Stomach (tissue), 9 donors: Measurements from ENCODE around the gene IGSF9B. TPM values are rescaled to one million over a fixed set of nuclear protein-coding genes. Genes with fewer than 3 reads are reported as not detected.

Source experiments
- DNase-seq, 2 donors: peaks; one replicate each; pipeline versions ENCODE4 v3.0.0 to v3.0.0-alpha.2; 2013 to 2019
- H3K27ac ChIP-seq, 5 donors: fragments of 200-600 bp in 4 of 5; sonication (generic) in 4 of 5; one replicate each; pipeline ENCODE4 v1.5.1; 2013 to 2019; ENCODE audit warnings: mild to moderate bottlenecking in 1 of 5, moderate library complexity in 1 of 5
- H3K27me3 ChIP-seq, 3 donors: fragments of 200-600 bp; sonication (generic); one replicate each; pipeline ENCODE4 v1.5.1; 2017 to 2019; ENCODE audit warnings: mixed run types in 1 of 3
- H3K36me3 ChIP-seq, 4 donors: fragments of 200-600 bp; sonication (generic); 1 replicate in 3 of 4; 2 replicates in 1 of 4; pipeline ENCODE4 v1.5.1; 2016 to 2019
- H3K4me1 ChIP-seq, 4 donors: fragments of 200-600 bp; sonication (generic); one replicate each; pipeline ENCODE4 v1.5.1; 2016 to 2019
- H3K4me3 ChIP-seq, 4 donors: fragments of 200-600 bp; sonication (generic) in 3 of 4; one replicate each; pipeline ENCODE4 v1.5.1; 2016 to 2019; ENCODE audit warnings: mild to moderate bottlenecking in 1 of 4
- H3K9me3 ChIP-seq, 4 donors: fragments of 200-600 bp; sonication (generic); one replicate each; pipeline ENCODE4 v1.5.1; 2016 to 2019
- EP300 ChIP-seq: sonication (generic); formaldehyde crosslinking; IDR thresholded peaks from one replicate; pipeline ENCODE4 v1.6.1; 2017; ENCODE audit warnings: antibody characterized with exemption
- POLR2A ChIP-seq, 4 donors: fragments of 450-650 bp; IDR thresholded peaks; one replicate each; pipeline ENCODE4 v1.6.1; 2016; ENCODE audit warnings: antibody characterized with exemption in 4 of 4, control low read depth in 2 of 4, mild to moderate bottlenecking in 1 of 4, moderate library complexity in 1 of 4
- POLR2AphosphoS5 ChIP-seq, 3 donors: sonication (generic); formaldehyde crosslinking; IDR thresholded peaks; one replicate each; pipeline ENCODE4 v1.6.1; 2016; ENCODE audit warnings: antibody characterized with exemption in 3 of 3
- WGBS, 5 donors: extraction: QIAGEN DNeasy Blood & Tissue Kit in 3 of 5; methylation state at CpG; one replicate each; pipeline versions ENCODE4 v1.1.5 to v1.1.7; 2013 to 2018; 5-methylcytosine and 5-hydroxymethylcytosine counted together
- intact Hi-C: fragments of 100-400 bp; cut with DNase I; formaldehyde crosslinking; loops from one replicate; pipeline ENCODE4 v1.15.1; 2023; ENCODE audit warnings: low total_unique reads
- polyA plus RNA-seq, 3 donors: library from polyadenylated mRNA; stranded (reverse); fragments of 200-250 nt; gene quantifications; one replicate each; pipeline ENCODE4 v1.2.3, GENCODE V29; 2013
- total RNA-seq, 5 donors: library from RNA; depleted of rRNA; stranded (reverse); fragments of >200 nt; gene quantifications; one replicate each; pipeline versions ENCODE4 v1.1.0 to v1.2.3, GENCODE V29; 2014 to 2016
- TF ChIP-seq, protein P1 (sequence below), 7 experiments: fragments of 450-650 bp in 4 of 7; fragments of 200-600 bp in 3 of 7; sonication (generic) in 3 of 7; IDR thresholded peaks; one replicate each; pipeline ENCODE4 v1.5.1; 2016 to 2019; ENCODE audit warnings: antibody characterized with exemption in 7 of 7, control low read depth in 2 of 7, mild to moderate bottlenecking in 1 of 7
- donor health status: healthy with polysubstance abuse.
- donor health status: Bipolar disorder and iron deficiency.
- donor health status: healthy.

The IGSF9B gene
- total and polyA plus RNA-seq, 8 donors, result 0.44 to 22.3 (median 4.6) TPM; not detected in 1

DNA sequence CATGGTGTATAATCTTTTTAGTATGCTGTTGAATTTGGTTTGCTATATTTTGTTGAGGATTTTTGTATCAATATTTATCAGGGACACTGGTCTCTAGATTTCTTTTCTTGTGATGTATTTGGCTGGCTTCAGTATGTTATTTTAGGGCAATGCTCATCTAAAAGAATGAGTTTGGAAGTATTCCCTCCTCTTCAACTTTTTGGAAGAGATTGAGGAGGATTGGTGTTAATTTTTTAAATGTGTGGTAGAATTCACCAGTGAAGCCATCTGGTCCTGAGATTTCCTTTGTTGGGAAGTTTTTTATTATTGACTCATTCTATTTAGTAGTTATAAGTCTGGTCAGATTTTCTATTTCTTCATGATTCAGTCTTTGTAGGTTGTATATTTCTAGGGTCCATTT, 89.3 kb downstream of the IGSF9B start:
- Histone ChIP-seq H3K4me1 (no peaks in the 10 kb centered on the region), H3K36me3 (no peaks in the 10 kb centered on the region), H3K27ac (no peak overlapping the region), H3K4me3 (no peak overlapping the region), H3K9me3 (no peaks in the 10 kb centered on the region), H3K27me3 (peaks cover 0 to 10% (median 0%) of the 10 kb centered on the region in 3 donors)
- TF ChIP-seq POLR2A (IDR thresholded peaks at IDR 0.05) (no peak), POLR2AphosphoS5 (IDR thresholded peaks at IDR 0.05) (no peak)
- TF ChIP-seq, protein P1, sequence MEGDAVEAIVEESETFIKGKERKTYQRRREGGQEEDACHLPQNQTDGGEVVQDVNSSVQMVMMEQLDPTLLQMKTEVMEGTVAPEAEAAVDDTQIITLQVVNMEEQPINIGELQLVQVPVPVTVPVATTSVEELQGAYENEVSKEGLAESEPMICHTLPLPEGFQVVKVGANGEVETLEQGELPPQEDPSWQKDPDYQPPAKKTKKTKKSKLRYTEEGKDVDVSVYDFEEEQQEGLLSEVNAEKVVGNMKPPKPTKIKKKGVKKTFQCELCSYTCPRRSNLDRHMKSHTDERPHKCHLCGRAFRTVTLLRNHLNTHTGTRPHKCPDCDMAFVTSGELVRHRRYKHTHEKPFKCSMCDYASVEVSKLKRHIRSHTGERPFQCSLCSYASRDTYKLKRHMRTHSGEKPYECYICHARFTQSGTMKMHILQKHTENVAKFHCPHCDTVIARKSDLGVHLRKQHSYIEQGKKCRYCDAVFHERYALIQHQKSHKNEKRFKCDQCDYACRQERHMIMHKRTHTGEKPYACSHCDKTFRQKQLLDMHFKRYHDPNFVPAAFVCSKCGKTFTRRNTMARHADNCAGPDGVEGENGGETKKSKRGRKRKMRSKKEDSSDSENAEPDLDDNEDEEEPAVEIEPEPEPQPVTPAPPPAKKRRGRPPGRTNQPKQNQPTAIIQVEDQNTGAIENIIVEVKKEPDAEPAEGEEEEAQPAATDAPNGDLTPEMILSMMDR (IDR thresholded peaks at IDR 0.05), result no peak
- DNase-seq, result no peak
- intact Hi-C loops, result no loop called here

DNA sequence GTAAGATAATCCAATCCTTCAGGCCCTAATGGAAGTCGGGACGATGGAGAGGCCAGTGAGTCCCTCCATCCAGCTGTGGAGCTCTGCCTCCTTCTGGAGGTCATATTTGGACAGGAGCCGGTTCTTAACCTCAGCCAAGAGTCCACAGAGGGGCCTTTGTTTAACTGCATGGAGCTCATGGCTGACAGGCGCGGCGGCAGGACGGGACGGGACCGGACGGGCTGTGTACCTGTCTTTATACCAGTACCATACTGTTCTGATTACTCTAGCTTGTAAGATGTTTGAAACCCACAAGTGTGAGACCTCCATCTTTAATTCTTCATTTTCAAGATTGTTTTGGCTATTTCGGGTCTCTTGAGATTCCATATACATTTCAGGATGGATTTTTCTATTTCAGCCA, 91.3 kb downstream of the IGSF9B start:
- H3K4me3 ChIP-seq, result no peak overlapping the region
- no peak overlapping the region for H3K27ac ChIP-seq
- TF ChIP-seq POLR2A (IDR thresholded peaks at IDR 0.05) (no peak), EP300 (no peak), POLR2AphosphoS5 (IDR thresholded peaks at IDR 0.05) (no peak)
- TF ChIP-seq, protein P1 (IDR thresholded peaks at IDR 0.05), result no peak
- no peak for DNase-seq
- peaks cover 0 to 10% (median 0%) of the 10 kb centered on the region in 3 donors for H3K27me3 ChIP-seq
- H3K36me3 ChIP-seq, result no peaks in the 10 kb centered on the region
- intact Hi-C loops, result no loop called here
- no peaks in the 10 kb centered on the region for H3K9me3 ChIP-seq
- H3K4me1 ChIP-seq, result no peaks in the 10 kb centered on the region
- WGBS, 5 donors, result 89 to 95% (median 93%) methylated on average over 8 to 11 of the region's 11 CpGs

- WGBS, 5 donors, result 92 to 95% (median 95%) methylated on average over 13 to 26 of the region's 26 CpGs
- no peaks in the 10 kb centered on the region for H3K36me3 ChIP-seq
- H3K4me3 ChIP-seq, result no peak overlapping the region
- TF ChIP-seq EP300 (no peak), POLR2AphosphoS5 (IDR thresholded peaks at IDR 0.05) (no peak), POLR2A (IDR thresholded peaks at IDR 0.05) (no peak)
- TF ChIP-seq, protein P1 (IDR thresholded peaks at IDR 0.05), result no peak
- H3K27me3 ChIP-seq, result peaks cover 0 to 10% (median 0%) of the 10 kb centered on the region in 3 donors
- no peak for DNase-seq
- no peaks in the 10 kb centered on the region for H3K9me3 ChIP-seq
- no peak overlapping the region for H3K27ac ChIP-seq
- intact Hi-C loops, result no loop called here
- no peaks in the 10 kb centered on the region for H3K4me1 ChIP-seq
Measured at GRCh38 chr11:133864756-133865155, 92.0 kb downstream of the IGSF9B start.

GRCh38 chr11:133860151-133860550, 96.6 kb downstream of the IGSF9B start:
- DNase-seq, result no peak
- 72 to 82% (median 79%) methylated on average over 6 of the region's 6 CpGs for WGBS, 5 donors
- TF ChIP-seq EP300, result no peak
- TF ChIP-seq, protein P1 (IDR thresholded peaks at IDR 0.05), result no peak
- TF ChIP-seq POLR2AphosphoS5 (IDR thresholded peaks at IDR 0.05), result no peak
- no peak for TF ChIP-seq POLR2A (IDR thresholded peaks at IDR 0.05)
- Histone ChIP-seq H3K9me3 (no peaks in the 10 kb centered on the region), H3K27me3 (peaks cover 0 to 10% (median 0%) of the 10 kb centered on the region in 3 donors), H3K36me3 (no peaks in the 10 kb centered on the region), H3K4me1 (no peaks in the 10 kb centered on the region), H3K27ac (no peak overlapping the region), H3K4me3 (no peak overlapping the region)
- intact Hi-C loops, result no loop called here

Other genes starting within 250 kb of the IGSF9B start
- not detected for gene SPATA19, start 111.5 kb downstream of the IGSF9B start, total RNA-seq
- under 1 TPM in 1 of 3 donors, not detected in 2; 0.23 TPM for gene SPATA19, start 111.5 kb downstream of the IGSF9B start, polyA plus RNA-seq
- 10 to 100 TPM; 18.5 to 83.4 (median 44.2) TPM for gene JAM3, start 112.1 kb upstream of the IGSF9B start, total RNA-seq
- gene JAM3, start 112.1 kb upstream of the IGSF9B start, polyA plus RNA-seq, result 10 to 100 TPM in 1 of 3 donors, 1 to 10 TPM in 2; 4.0 to 10.8 (median 5.7) TPM